GM19397 (cell line): ENCODE results near the gene ARX.
A peak's percentile ranks its signal among the peaks of the same experiment; 100 is the strongest.

Source experiments
- ATAC-seq: cut with Tn5 transposase; IDR thresholded peaks from one replicate; pipeline ENCODE4 v1.9.1; 2021; ENCODE audit warnings: mild to moderate bottlenecking, moderate library complexity; ENCODE audit not compliant: unreplicated experiment

The ARX gene

GRCh38 chrX:25015486-25016360 lies at the start of gene ARX:
ARX (minus strand) TSS chrX:25015965; CDS start chrX:25015737, 228 bp downstream.
- ATAC-seq, result peak; percentile 71

GRCh38 chrX:25059273-25059672 lies 43.5 kb upstream of the ARX start:
- no peak for ATAC-seq

- no peak for ATAC-seq
Observed at GRCh38 chrX:25052798-25053534, 37.2 kb upstream of the ARX start.

GRCh38 chrX:25049971-25050370 lies 34.2 kb upstream of the ARX start:
- ATAC-seq, result no peak

GRCh38 chrX:25049357-25049756 lies 33.6 kb upstream of the ARX start:
- ATAC-seq, result no peak

- no peak for ATAC-seq
Observed at GRCh38 chrX:25048178-25048577, 32.4 kb upstream of the ARX start.

GRCh38 chrX:25043192-25043591 lies 27.4 kb upstream of the ARX start:
- no peak for ATAC-seq

- no peak for ATAC-seq
Observed at GRCh38 chrX:25039036-25039435, 23.3 kb upstream of the ARX start.

- no peak for ATAC-seq
Observed at GRCh38 chrX:25034889-25035288, 19.1 kb upstream of the ARX start.

GRCh38 chrX:25029288-25029825 lies 13.6 kb upstream of the ARX start:
- no peak for ATAC-seq

- ATAC-seq, result no peak
Observed at GRCh38 chrX:25028726-25029125, 13.0 kb upstream of the ARX start.

GRCh38 chrX:25026576-25026975 lies 10.8 kb upstream of the ARX start:
- ATAC-seq, result no peak

- ATAC-seq, result no peak
Observed at GRCh38 chrX:25025615-25026014, 9.8 kb upstream of the ARX start.

GRCh38 chrX:25023908-25024307 lies 8.1 kb upstream of the ARX start:
- ATAC-seq, result no peak

- ATAC-seq, result no peak
Observed at GRCh38 chrX:25022499-25023325, 6.9 kb upstream of the ARX start.

- peak; percentile 70 for ATAC-seq
Observed at GRCh38 chrX:25020905-25021449, 5.2 kb upstream of the ARX start.

- peak; percentile 29 for ATAC-seq
Observed at GRCh38 chrX:25020391-25020904, 4.7 kb upstream of the ARX start.

- ATAC-seq, result no peak
Observed at GRCh38 chrX:25019707-25020390, 4.1 kb upstream of the ARX start.

- ATAC-seq, result no peak
Observed at GRCh38 chrX:25018682-25019081, 2.9 kb upstream of the ARX start.
